IPS DF 6.9 (cell line): ENCODE measurements around the gene RFTN1.

Source experiments
- DNase-seq: peaks from one replicate; pipeline ENCODE4 v3.0.0-alpha.2; 2013; ENCODE audit warnings: low read depth, low spot score
- H3K27ac ChIP-seq: one replicate; pipeline ENCODE4 v1.5.1; 2013; ENCODE audit warnings: low read length, control low read depth
- H3K27me3 ChIP-seq: 2 replicates; pipeline ENCODE4 v1.6.1; 2013; ENCODE audit warnings: mild to moderate bottlenecking, low read length; ENCODE audit not compliant: control insufficient read depth, insufficient read depth
- H3K36me3 ChIP-seq: 2 replicates; pipeline ENCODE4 v1.6.1; 2013; ENCODE audit warnings: low read length; ENCODE audit not compliant: control insufficient read depth, insufficient read depth
- H3K4me1 ChIP-seq: 2 replicates; pipeline ENCODE4 v1.6.1; 2013; ENCODE audit warnings: low read length; ENCODE audit not compliant: control insufficient read depth, insufficient read depth
- H3K4me3 ChIP-seq: 2 replicates; pipeline ENCODE4 v1.5.1; 2013; ENCODE audit warnings: mild to moderate bottlenecking, low read length
- H3K9me3 ChIP-seq: 2 replicates; pipeline ENCODE4 v1.6.1; 2013; ENCODE audit warnings: low read length, inconsistent platforms; ENCODE audit not compliant: control insufficient read depth, insufficient read depth
- WGBS: extraction: QIAGEN DNeasy Blood & Tissue Kit; methylation state at CpG from one replicate; pipeline ENCODE4 v1.1.7; 2013; ENCODE audit warnings: mixed read lengths, missing lambda C conversion rate; ENCODE audit not compliant: insufficient read length, insufficient coverage; 5-methylcytosine and 5-hydroxymethylcytosine counted together

The RFTN1 gene

DNA sequence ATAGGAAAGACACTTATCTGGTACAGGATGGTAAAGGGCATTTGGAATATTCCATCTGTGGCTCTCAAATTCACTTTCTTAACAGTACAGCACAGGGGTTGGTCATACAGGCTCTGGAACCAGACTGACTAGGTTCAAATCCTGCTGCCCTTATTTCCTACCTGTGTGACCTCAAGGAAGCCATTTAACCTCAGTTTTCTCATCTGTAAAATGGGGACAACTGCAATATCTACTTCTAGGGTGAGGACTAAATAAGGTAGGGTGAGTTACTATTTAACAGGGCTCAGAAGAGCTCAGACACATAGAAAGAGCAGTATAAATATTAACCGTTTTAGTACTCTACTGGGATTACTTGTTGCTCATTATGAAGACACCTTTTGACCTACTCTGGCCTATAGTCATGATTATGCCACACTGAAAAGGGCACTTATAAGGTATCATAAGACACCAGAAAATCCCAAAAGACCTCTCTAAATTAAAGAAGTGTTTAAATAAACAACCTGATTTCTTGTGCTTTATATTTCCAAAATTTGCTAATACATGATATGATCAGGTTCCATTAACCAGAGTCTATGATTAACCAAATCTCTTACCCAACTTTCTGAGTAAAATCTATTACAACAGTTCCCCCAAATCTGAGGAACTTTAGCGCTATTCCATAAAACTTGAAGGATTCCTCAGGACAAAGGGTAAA, 6.5 kb downstream of the RFTN1 start:
- H3K4me3 ChIP-seq: no peak overlapping the region
- DNase-seq: no peak
- no peaks in the 10 kb centered on the region for H3K36me3 ChIP-seq
- no peaks in the 10 kb centered on the region for H3K9me3 ChIP-seq
- no peak overlapping the region for H3K27ac ChIP-seq
- H3K27me3 ChIP-seq: no peaks in the 10 kb centered on the region; the same call in 1 of the 2 replicates
- WGBS: no CpG with 5 or more reads among the region's 2 CpGs
- H3K4me1 ChIP-seq: peaks cover 2% of the 10 kb centered on the region

DNA sequence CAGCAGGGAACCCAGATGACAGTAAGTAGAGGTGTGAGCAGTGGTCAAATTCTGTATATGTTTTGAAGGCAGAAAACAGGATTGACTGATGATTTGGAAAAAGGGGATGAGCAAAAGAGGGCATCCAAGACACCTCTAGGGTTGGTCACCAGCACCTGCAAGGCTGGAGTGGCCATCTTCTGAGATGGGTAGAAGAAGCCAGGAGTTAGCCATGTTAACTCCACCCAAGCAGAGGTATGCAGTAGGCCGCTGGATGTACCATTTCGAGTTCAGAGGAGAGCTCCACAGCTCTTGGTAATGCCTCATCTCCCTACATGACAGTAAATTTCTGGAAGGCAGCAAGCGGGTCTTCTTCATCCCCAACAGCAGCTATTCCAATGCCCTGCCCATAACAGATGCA, 7.0 kb downstream of the RFTN1 start:
- DNase-seq: no peak
- Histone ChIP-seq H3K4me3 (no peak overlapping the region), H3K27ac (no peak overlapping the region), H3K36me3 (no peaks in the 10 kb centered on the region), H3K4me1 (peaks cover 2% of the 10 kb centered on the region), H3K27me3 (no peaks in the 10 kb centered on the region), H3K9me3 (no peaks in the 10 kb centered on the region)
- WGBS: no CpG with 5 or more reads among the region's 3 CpGs

DNA sequence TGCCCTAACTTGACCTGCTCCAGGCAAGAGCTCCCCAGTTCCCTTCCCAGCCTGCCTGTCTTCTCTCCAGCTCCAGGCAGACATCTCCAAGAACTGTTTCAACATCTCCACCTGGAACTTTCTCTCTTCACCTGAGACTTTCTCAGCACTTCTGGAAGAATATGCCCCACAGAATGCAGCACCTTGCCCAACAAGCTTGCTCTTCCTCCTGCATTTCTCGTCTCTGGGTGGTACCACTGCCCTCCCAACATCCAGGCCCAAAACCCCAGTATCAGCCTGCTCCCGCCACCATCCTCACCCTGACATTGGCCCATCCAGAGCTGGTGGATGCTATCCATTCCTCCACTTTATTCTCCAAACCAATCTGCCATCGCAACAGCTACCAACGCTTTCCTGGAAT, 8.8 kb downstream of the RFTN1 start:
- no peak for DNase-seq
- H3K9me3 ChIP-seq: no peaks in the 10 kb centered on the region
- H3K36me3 ChIP-seq: no peaks in the 10 kb centered on the region
- no peaks in the 10 kb centered on the region for H3K27me3 ChIP-seq
- no peak overlapping the region for H3K4me3 ChIP-seq
- no peak overlapping the region for H3K27ac ChIP-seq
- WGBS: no CpG with 5 or more reads among the region's 4 CpGs
- peaks cover 2% of the 10 kb centered on the region for H3K4me1 ChIP-seq

DNA sequence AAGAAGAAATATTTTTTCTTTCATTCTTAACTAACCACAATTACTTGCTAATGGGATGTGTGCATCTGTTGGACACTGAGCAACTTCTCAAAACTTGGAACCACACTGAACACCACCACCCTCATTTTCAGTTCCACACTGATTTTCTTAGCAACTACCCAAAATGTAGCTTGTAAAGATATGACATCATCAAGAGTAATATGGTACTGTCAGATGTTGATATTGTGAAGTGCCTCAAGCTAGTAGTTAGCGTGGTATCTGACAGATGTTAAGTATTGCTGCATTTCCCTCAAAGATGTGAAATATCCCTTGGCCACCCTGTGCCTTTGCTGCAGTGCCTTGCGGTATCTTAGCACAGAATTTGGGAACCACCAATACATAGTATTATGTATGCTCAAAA, 9.3 kb downstream of the RFTN1 start:
- Histone ChIP-seq H3K27ac (no peak overlapping the region), H3K4me3 (no peak overlapping the region), H3K36me3 (no peaks in the 10 kb centered on the region), H3K27me3 (no peaks in the 10 kb centered on the region), H3K4me1 (peaks cover 2% of the 10 kb centered on the region), H3K9me3 (no peaks in the 10 kb centered on the region)
- WGBS: no CpG with 5 or more reads among the region's 2 CpGs
- no peak for DNase-seq

DNA sequence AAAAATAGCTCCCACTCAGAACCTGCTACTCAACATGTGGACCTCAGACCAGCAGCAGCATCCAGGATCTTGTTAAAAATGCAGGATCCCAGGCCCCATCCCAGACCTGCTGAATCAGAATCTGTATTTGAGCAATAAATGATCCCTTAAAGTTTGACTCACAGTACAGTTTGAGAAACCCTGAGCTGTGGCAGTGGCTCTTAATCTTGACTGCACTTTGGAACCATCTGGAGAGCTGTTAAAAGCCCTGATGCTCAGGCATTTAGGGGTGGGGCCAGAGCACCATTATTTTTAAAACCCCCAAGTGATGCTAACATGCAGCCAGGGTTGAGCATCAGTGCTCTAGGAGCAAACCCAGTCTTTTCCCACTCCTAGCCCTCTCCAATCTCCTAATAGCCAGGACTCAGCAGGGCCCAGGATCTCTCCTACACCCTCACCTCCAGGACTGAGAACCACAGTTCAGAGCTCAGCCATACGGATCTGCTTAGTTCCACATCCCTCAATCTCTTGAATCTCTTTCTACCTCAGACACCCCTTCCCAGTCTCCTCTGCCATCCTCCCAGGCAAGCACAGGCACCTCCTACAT, 10.2 kb downstream of the RFTN1 start:
- no CpG with 5 or more reads among the region's 1 CpG for WGBS
- Histone ChIP-seq H3K27ac (no peak overlapping the region), H3K9me3 (no peaks in the 10 kb centered on the region)

DNA sequence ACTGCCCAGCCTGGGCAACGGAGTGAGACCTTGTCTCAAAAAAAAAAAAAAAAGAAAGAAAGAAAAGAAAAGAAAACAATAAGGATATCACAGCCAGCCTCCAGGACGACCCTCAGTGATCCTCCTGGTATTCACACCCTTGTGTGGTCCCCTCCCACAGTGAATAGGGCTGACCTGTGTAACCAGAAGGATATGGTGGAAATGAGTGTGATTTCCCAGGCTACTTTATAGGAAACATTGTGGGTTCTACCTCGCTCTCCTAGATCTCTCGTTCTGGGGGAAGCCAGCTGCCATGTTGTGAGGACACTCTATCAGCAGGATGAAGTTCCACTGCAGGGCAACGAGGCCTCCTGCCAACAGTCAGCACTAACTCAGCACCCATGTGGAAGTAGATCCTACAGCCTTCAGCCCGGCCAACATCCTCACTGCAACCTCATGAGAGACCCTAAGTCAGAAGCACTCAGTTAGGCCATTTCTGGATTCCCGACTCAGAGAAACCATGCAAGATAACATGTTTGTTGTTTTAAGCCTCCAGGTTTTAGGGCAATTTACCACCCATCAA, 11.1 kb downstream of the RFTN1 start:
- no CpG with 5 or more reads among the region's 7 CpGs for WGBS
- DNase-seq: no peak
- no peaks in the 10 kb centered on the region for H3K27me3 ChIP-seq
- H3K36me3 ChIP-seq: no peaks in the 10 kb centered on the region
- H3K27ac ChIP-seq: no peak overlapping the region
- peaks cover 2% of the 10 kb centered on the region for H3K4me1 ChIP-seq
- no peak overlapping the region for H3K4me3 ChIP-seq
- no peaks in the 10 kb centered on the region for H3K9me3 ChIP-seq

More for the DNA sequence above, 10.2 kb downstream of the RFTN1 start:
- H3K36me3 ChIP-seq: no peaks in the 10 kb centered on the region
- no peak overlapping the region for H3K4me3 ChIP-seq
- DNase-seq: no peak
- peaks cover 2% of the 10 kb centered on the region for H3K4me1 ChIP-seq
- H3K27me3 ChIP-seq: no peaks in the 10 kb centered on the region

DNA sequence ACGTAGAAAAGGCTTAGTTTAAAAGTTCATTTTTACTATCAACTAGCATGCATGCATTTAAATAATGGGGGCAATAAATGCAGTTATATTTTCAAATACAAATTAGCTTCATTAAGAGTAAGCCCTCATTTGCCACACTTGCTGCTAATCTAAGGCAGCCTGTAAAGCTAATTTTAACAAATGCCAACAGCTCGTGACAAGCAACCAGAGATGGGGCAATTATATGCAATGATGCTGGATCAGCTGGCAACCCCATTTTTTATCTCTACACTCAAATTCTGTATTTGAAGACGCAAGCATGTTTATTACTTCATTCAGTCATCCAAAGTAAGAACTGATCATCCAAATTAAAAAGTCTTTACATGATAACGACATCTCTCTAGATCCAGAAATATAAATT, 12.1 kb downstream of the RFTN1 start:
- WGBS: no CpG with 5 or more reads among the region's 4 CpGs
- no peak overlapping the region for H3K27ac ChIP-seq
- no peaks in the 10 kb centered on the region for H3K9me3 ChIP-seq
- H3K36me3 ChIP-seq: no peaks in the 10 kb centered on the region
- H3K4me1 ChIP-seq: peaks cover 2% of the 10 kb centered on the region
- no peak for DNase-seq
- no peaks in the 10 kb centered on the region for H3K27me3 ChIP-seq
- no peak overlapping the region for H3K4me3 ChIP-seq

DNA sequence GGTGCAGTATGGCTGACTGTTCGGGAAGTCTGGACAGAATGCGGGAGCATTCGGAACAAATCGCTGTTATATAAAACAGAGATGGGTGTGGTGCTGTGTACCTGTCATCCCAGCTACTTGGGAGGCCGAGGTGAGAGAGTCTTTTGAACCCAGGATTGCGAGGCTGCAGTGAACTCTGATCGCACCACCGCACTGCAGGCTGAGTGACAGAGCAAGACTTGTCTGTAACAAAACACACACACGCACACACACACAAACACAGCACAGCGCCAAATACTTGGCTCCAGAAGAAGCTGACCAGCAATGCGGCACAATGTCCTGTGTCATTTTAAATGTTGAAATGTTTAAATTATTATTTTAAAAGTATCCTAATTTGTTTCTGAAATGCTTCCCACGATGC, 12.6 kb downstream of the RFTN1 start:
- DNase-seq: no peak
- Histone ChIP-seq H3K9me3 (no peaks in the 10 kb centered on the region), H3K36me3 (no peaks in the 10 kb centered on the region), H3K4me1 (peaks cover 2% of the 10 kb centered on the region), H3K4me3 (no peak overlapping the region), H3K27me3 (no peaks in the 10 kb centered on the region), H3K27ac (no peak overlapping the region)
- WGBS: no CpG with 5 or more reads among the region's 12 CpGs

DNA sequence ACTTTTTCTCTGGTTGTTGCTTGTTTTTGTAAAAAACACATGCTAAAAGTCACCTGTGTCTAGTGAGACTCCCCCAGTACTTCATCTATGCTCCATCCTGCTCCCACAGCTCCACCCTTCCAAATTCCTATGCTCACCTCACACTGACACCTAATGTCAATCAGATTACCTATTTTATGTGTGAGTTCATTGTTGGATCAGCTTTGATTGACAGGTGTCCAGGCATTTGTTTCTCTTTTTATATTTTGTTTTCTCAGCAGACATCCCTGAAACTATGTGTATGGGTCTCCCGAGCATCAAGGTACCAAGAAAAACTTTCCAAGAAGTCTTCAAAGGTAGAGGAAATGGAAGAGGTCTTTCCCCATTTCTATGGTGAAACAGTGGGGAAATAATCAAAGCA, 13.4 kb downstream of the RFTN1 start:
- Histone ChIP-seq H3K4me1 (peaks cover 3% of the 10 kb centered on the region), H3K27ac (no peak overlapping the region), H3K27me3 (no peaks in the 10 kb centered on the region), H3K9me3 (no peaks in the 10 kb centered on the region), H3K4me3 (no peak overlapping the region), H3K36me3 (no peaks in the 10 kb centered on the region)
- WGBS: no CpG with 5 or more reads among the region's 1 CpG
- no peak for DNase-seq

DNA sequence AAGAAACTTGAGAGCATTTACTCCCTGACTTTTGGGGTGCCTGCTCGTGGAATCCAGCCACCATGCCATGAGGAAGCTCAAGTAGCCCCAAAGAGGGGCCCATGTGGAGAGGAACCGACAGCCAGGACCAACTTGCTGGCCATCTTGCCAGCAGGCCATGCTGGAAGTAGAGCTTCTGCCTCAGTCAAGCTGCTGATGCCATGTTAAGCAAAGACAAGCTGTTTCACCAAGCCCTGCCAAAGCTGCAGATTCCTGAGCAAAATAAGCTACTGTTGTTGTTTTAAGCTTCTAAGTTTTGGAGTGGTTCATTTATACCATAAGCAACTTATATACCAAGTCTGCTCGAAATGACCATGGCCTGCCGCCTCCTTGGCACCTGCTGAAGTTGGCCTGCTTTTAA, 14.1 kb downstream of the RFTN1 start:
- no peaks in the 10 kb centered on the region for H3K27me3 ChIP-seq
- H3K27ac ChIP-seq: no peak overlapping the region
- DNase-seq: no peak
- no peak overlapping the region for H3K4me3 ChIP-seq
- H3K4me1 ChIP-seq: peaks cover 3% of the 10 kb centered on the region
- no peaks in the 10 kb centered on the region for H3K9me3 ChIP-seq
- no peaks in the 10 kb centered on the region for H3K36me3 ChIP-seq
- WGBS: no CpG with 5 or more reads among the region's 4 CpGs
